ENCODE measurements around the gene BOK.
"Not testable (repeated sequence)": the region's sequence is repeated elsewhere in the genome, so short reads cannot be mapped to it uniquely, and the experiment has no call there.

The BOK gene

GRCh38 chr2:241559323-241560161, 997 bp downstream of the BOK start:
- DNase-seq = peak; percentile 66

GRCh38 chr2:241560162-241560882, 1.8 kb downstream of the BOK start:
- DNase-seq = no peak

DNA sequence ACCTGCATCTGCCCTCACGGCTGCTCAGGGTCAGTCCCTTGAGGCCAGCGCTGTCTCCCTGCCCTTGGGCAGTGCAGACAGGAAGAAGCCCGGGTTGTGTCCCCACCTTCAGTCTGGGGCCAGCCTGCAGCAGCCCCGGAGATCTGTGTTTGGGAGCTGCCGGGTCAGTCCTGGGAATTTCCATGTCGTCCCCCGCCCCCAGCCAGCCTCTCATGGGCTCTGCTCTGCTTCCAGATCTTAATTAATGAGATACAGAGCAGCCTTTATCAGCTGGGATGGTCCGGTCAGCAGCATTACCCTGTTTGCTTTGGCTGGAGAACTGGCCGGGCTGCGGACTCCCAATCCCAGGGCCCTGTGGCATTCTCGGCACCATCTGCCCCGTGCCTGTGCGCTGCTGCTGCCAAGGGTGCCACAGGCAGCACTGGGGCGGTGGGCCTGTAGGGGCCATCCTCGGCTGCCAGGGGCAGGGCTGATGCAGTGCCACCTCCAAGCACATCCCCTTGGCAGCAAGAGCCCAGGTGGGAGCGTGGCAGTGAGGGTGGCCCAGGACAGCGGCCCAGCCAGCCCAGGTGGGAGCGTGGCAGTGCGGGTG, 2.4 kb downstream of the BOK start:
- no peak for DNase-seq

DNA sequence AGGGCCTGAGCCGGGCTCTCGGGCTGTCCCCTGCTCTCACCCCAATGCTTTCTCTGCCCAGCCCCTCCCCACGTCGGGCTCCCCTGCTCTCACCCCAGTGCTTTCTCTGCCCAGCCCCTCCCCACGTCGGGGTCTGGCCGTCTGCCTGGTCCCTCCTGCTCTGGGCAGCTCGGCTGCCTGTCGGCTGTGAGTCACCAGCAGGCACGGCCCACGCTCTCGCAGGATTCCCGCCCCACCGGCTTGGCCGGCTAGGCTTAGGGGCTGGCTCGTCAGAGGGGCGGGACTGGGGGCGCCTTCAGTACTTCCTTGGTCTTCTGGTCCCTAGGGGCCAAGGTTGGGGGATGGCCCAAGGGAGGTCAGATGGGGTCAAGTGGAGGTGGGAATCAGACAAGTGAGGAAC, 3.3 kb downstream of the BOK start:
- peak; percentile 39 for DNase-seq

GRCh38 chr2:241562269-241562891, 3.8 kb downstream of the BOK start:
- DNase-seq = no peak

DNA sequence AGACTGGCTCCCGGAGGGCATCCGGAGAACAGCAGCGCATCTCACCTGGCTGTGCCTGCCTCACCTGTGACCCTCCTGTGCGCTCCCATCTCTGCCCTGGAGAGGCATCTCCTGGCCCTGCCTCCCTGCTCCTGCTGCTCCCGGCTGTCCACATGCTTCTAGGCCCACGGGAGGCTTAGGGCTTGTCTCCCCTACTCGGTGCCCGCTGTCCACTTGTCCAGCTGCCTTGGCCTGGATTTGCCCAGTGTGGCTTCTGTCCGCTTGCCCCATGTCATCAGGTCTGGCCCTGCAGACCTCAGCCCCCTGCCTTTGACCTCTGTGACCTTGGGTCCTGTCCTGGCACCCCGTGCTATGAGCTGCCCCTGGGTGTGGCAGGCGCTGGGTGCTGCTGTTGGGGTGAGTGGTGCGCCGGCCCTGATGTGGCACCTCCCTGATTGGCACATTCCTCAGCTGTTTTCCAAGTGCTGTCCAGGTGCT, 4.5 kb downstream of the BOK start:
- no peak for DNase-seq

- no peak for DNase-seq
Measured at GRCh38 chr2:241563571-241563980, 5.0 kb downstream of the BOK start.

DNA sequence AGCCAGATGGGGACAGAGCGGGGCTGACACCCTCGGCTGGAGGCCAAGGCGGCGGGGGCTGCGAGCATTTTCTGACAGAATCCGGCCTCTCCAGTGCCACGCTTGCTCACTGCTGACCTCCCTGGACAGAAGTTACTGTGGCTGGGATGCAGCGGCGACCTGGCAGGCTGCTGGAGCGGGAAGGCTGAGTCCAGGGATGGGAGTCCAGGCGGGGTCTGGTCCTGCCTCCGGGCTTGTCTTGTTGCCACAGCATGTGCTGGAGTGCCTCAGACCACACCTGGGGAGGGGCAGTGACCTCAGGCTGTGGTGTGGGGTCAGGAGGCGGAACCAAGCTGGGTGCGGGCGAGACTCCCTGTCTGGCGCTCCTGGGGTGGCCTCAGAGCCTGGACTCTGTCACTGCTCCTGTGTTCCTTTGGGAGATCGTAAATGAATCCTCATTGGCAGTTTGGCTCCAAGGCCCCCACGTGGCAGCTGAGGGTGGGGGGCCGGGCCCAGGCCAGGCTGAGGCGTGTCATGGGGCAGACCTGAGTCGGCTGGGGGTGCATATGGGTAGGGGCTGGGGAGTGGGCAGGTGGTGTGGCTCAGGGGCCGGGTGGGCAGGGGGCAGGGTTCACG, 5.5 kb downstream of the BOK start:
- no peak for DNase-seq

DNA sequence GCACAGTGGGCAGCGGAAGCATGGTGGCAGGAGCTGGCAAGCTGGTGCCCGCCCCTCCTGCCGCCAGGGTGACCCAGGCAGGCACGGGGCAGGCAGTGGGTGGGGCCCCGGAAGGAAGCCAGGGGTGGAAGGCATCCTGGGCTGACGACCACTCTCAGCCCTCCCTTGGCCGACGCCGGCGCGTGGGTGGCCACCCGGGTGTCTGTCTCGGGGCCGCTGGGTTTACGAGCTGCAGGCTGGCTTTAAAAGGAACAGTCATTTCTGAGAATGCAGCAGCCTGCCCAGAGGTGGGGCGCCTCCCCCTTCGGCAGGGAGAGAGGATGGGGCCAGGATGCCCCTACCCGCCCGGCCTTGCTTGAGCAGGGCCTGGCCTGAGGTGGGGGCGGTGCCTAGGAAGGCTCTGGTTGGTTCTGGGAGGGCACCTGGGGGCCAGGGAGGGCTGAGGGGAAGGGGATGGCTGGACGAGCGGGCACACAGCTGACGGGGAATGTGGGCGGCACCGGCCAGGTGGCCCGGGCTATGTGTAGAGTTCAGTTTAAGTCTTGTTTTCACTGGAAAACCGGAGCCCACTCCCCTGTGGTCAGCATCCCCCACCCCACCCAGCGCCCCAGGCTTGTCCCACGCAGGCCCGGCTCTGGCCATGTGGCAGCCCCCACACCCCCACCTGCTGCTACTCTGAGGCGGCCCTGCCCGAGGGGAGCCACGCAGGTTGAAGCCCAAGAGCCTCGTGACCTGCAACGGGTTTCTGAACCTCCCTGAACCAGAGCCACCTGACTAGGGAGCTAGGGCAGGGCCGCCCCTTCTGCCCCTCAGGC, 6.3 kb downstream of the BOK start:
- DNase-seq = no peak

GRCh38 chr2:241565411-241565810, 6.9 kb downstream of the BOK start:
- DNase-seq = no peak

DNA sequence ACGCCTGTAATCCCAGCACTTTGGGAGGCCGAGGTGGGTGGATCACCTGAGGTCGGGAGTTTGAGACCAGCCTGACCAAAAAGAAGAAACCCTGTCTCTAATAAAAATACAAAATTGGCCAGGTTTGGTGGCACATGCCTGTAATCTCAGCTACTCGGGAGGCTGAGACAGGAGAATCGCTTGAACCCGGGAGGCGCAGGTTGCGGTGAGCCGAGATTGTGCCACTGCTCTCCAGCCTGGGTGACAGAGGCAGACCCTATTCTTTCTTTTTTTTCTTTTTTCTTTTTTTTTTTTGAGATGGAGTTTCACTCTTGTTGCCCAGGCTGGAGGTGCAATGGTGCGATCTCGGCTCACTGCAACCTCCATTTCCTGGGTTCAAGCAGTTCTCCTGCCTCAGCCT, 7.5 kb downstream of the BOK start:
- DNase-seq = not testable (repeated sequence)

DNA sequence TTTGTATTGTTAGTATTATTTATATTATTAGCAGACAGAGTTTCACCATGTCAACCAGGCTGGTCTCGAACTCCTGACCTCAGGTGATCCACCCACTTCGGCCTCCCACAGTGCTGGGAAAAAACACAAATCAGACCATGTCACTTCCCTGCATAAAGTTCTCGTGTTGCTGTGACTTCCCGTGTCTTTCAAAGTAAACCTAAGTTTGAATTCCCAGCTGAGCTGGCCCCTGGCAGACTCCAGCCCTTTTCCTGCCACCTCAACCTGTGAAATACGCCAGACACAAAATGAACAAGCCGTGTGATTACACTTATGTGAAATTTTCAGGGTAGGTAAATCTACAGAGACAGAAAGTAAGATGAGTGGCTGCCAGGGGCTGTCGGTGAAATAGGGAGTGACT, 7.9 kb downstream of the BOK start:
- no peak for DNase-seq

DNA sequence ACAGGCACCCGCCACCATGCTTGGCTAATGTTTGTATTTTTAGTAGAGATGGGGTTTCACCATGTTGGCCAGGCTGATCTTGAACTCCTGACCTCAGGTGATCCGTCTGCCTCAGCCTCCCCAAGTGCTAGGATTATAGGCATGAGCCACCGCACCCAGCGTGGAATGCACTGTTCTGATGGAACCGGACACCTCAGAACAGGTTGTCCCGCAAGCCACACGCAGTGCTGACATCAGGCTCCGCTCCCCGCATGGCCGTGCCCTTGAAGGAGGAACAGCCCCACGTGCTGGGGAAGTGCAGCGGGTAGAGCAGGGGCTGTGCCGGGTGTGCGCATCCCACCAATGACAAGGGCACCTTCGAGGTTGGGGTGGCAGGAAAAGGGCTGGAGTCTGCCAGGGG, 8.7 kb downstream of the BOK start:
- not testable (repeated sequence) for DNase-seq

DNA sequence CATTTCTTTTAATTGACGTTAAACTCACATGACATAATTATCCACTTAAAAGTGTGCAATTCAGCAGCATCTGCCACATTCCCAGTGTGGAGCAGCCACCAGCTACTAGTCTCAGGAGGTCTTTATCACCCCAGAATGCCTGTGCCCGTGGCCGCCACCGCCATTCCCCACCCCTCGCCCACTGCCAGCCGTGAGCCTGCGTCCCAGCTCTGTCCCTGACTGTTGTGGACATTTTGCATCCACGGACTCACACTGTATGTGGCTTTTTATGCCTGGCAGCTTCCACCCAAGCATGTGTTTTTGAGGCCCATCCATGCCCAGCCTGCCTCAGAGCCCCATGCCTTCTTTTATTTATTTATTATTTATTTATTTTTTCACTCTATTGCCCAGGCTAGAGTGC, 9.2 kb downstream of the BOK start:
- DNase-seq = no peak

- no peak for DNase-seq
Measured at GRCh38 chr2:241568726-241569125, 10.2 kb downstream of the BOK start.

DNA sequence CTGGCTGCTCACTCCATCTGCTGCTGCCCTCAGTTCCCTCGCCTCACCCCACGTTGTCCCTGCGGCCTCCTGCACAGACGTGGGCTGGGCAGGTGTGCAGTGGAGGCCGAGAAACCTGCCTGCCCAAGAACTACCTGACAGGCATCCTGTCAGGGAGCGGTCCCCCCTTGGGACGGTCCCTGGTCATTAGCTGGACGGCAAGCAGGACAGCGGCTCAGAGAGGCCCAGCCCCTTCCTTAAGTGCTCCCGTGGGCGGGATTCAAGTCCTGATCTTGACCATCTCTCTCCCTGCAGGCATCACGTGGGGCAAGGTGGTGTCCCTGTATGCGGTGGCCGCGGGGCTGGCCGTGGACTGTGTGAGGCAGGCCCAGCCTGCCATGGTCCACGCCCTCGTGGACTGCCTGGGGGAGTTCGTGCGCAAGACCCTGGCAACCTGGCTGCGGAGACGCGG, 11.3 kb downstream of the BOK start:
- no peak for DNase-seq

- no peak for DNase-seq
Measured at GRCh38 chr2:241570961-241571581, 12.5 kb downstream of the BOK start.

- DNase-seq = no peak
Measured at GRCh38 chr2:241571821-241572620, 13.5 kb downstream of the BOK start.

DNA sequence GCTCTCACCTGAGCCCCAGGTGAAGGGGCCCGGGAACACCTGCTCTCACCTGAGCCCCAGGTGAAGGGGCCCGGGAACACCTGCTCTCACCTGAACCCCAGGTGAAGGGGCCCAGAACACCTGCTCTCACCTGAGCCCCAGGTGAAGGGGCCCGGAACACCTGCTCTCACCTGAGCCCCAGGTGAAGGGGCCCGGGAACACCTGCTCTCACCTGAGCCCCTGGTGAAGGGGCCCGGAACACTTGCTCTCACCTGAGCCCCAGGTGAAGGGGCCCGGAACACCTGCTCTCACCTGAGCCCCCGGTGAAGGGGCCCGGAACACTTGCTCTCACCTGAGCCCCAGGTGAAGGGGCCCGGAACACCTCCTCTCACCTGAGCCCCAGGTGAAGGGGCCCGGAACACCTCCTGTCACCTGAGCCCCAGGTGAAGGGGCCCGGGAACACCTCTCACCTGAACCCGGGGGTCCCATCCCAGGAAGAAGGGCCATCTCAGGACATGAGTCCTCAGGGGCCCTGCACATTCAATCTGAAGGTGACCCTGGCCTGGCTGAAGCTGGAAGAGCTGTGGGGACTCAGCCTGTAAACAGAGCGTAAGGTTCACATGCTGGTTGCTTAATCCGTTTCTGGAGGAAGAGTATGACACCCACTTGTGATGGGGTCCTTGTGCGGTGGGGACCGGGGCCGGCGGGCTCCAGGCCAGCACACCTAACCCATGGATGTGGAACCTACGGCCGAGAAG, 14.5 kb downstream of the BOK start:
- not testable (repeated sequence) for DNase-seq

DNA sequence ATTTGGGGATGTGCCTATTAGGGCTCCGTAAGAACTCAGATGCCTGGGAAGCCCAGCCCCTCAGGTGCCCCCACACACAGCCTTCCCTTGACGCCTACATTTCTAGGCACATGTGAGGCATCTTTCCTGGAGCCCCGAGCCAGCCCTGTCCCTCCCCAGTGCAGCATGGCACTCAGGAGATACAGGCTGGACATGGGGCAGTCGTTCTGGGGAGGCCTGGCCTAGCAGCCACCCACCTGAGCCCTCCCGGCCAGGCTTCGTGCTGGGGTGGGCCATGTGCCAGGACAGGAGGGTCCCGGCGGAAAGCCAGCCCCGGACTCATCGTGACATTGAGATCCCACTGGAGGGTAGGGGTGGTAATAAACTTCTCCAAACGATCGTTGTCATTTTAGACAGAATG, 15.2 kb downstream of the BOK start:
- no peak for DNase-seq

All from HCEC 1CT (cell line).